SK-N-SH (cell line): ENCODE results near the gene TMEM117. TPM values are rescaled to one million over a fixed set of nuclear protein-coding genes. Genes with fewer than 3 reads are reported as not detected.

Experiments
- CTCF ChIA-PET: fragments of 300-600, 350-600 bp; formaldehyde crosslinking; extraction: SDS; loops from one replicate; lab custom pipeline; 2021; lab: Yijun Ruan, JAX
- POLR2A ChIA-PET: fragments of 350-600 bp; sonication (Branson Sonifier 250); formaldehyde crosslinking; extraction: SDS; loops from one replicate; lab custom pipeline; 2020; ENCODE audit warnings: antibody characterized with exemption, inconsistent platforms; lab: Yijun Ruan, JAX
- DNase-seq: peaks from one replicate; pipeline ENCODE4 v3.0.0; 2012
- H2AFZ ChIP-seq: fragments of 200-600 bp; sonication (generic); 2 replicates; pipeline ENCODE4 v1.8.1; 2016; ENCODE audit warnings: antibody characterized with exemption, mild to moderate bottlenecking, low read depth
- H3F3A ChIP-seq: fragments of 200-600 bp; sonication (generic); replicated peaks from 2 replicates; pipeline ENCODE3; 2016; ENCODE audit warnings: antibody characterized with exemption, mild to moderate bottlenecking; ENCODE audit not compliant: insufficient read depth
- H3K27ac ChIP-seq, 2 experiments: fragments of 200-500 bp in 1 of 2; fragments of 200-600 bp in 1 of 2; sonication (Bioruptor generic) in 1 of 2; sonication (generic), shearing (Covaris generic) in 1 of 2; 2 replicates each; pipeline versions ENCODE4 v1.5.1 to v1.6.1; 2014 to 2016; ENCODE audit warnings: low read depth in 2 of 2, inconsistent platforms in 1 of 2, low read length in 1 of 2, mild to moderate bottlenecking in 1 of 2, mixed read lengths in 1 of 2
- H3K27me3 ChIP-seq: fragments of 200-600 bp; sonication (generic), shearing (Covaris generic); 2 replicates; pipeline ENCODE4 v1.6.1; 2016; ENCODE audit warnings: mixed run types; ENCODE audit not compliant: insufficient read depth
- H3K36me3 ChIP-seq, 2 experiments: fragments of 200-500 bp in 1 of 2; fragments of 200-600 bp in 1 of 2; sonication (Bioruptor generic) in 1 of 2; sonication (generic) in 1 of 2; replicated peaks in 1 of 2; 2 replicates each; pipeline versions ENCODE3 to v1.5.1; 2014 to 2016; ENCODE audit warnings: low read length in 1 of 2, mild to moderate bottlenecking in 1 of 2; ENCODE audit not compliant: insufficient read depth in 2 of 2, control insufficient read depth in 1 of 2
- H3K4me1 ChIP-seq, 2 experiments: fragments of 200-500 bp in 1 of 2; fragments of 200-600 bp in 1 of 2; sonication (Bioruptor generic) in 1 of 2; sonication (generic), shearing (Covaris generic) in 1 of 2; 2 replicates each; pipeline versions ENCODE4 v1.5.1 to v1.6.1; 2014 to 2016; ENCODE audit warnings: low read depth in 1 of 2, low read length in 1 of 2, mixed run types in 1 of 2; ENCODE audit not compliant: insufficient read depth in 2 of 2, control insufficient read depth in 1 of 2
- H3K4me2 ChIP-seq: fragments of 200-600 bp; sonication (generic), shearing (Covaris generic); 2 replicates; pipeline ENCODE4 v1.6.1; 2017; ENCODE audit warnings: mixed run types
- H3K4me3 ChIP-seq, 2 experiments: fragments of 200-500 bp in 1 of 2; fragments of 200-600 bp in 1 of 2; sonication (Bioruptor generic) in 1 of 2; sonication (generic), shearing (Covaris generic) in 1 of 2; 2 replicates each; pipeline versions ENCODE4 v1.5.1 to v1.8.1; 2014 to 2016; ENCODE audit warnings: low read depth in 2 of 2, inconsistent platforms in 1 of 2, low read length in 1 of 2, mild to moderate bottlenecking in 1 of 2, mixed read lengths in 1 of 2, moderate library complexity in 1 of 2
- H3K79me2 ChIP-seq: fragments of 200-600 bp; sonication (generic); 2 replicates; pipeline ENCODE4 v1.8.1; 2017; ENCODE audit warnings: mild to moderate bottlenecking; ENCODE audit not compliant: insufficient read depth
- H3K9ac ChIP-seq: fragments of 200-600 bp; sonication (generic); 2 replicates; pipeline ENCODE4 v1.6.1; 2017; ENCODE audit warnings: mixed run types
- H3K9me2 ChIP-seq: fragments of 200-600 bp; sonication (generic); 2 replicates; pipeline ENCODE4 v1.6.1; 2017; ENCODE audit warnings: mixed run types
- H3K9me3 ChIP-seq: fragments of 200-600 bp; sonication (generic); 2 replicates; pipeline ENCODE4 v1.6.1; 2017; ENCODE audit warnings: mixed run types, mild to moderate bottlenecking, moderate library complexity
- H4K20me1 ChIP-seq: fragments of 200-600 bp; sonication (generic); 2 replicates; pipeline ENCODE4 v1.6.1; 2017; ENCODE audit warnings: mild to moderate bottlenecking, mixed run types; ENCODE audit not compliant: insufficient read depth
- TEAD4 ChIP-seq: IDR thresholded peaks from 2 replicates; pipeline ENCODE4 v1.4.0; 2012; ENCODE audit warnings: mild to moderate bottlenecking, borderline replicate concordance; ENCODE audit not compliant: insufficient read depth
- WGBS: methylation state at CpG from one replicate; pipeline ENCODE4 v1.1.6; 2017; ENCODE audit warnings: low lambda C conversion rate; 5-methylcytosine and 5-hydroxymethylcytosine counted together
- polyA plus RNA-seq, 3 experiments: library from polyadenylated mRNA; depleted of rRNA; stranded (reverse); fragments of >200 nt; gene quantifications; 2 replicates each; pipeline ENCODE4 v1.2.3, GENCODE V29; 2012
- TF ChIP-seq, protein P1 (sequence below): IDR thresholded peaks from 2 replicates; pipeline ENCODE4; 2012

The TMEM117 gene
- polyA plus RNA-seq, 1 of the 3 experiments (the other 2 are of a cell fraction), result 0.81 TPM

GRCh38 chr12:44433659-44434058, 597.8 kb downstream of the TMEM117 start:
- Histone ChIP-seq H3K9me3 (no peaks in the 10 kb centered on the region), H3F3A (no peaks in the 10 kb centered on the region), H4K20me1 (no peaks in the 10 kb centered on the region), H3K4me2 (no peak overlapping the region), H3K9ac (no peak overlapping the region), H3K27ac (no peak overlapping the region)
- CTCF ChIA-PET, result no interaction called here
- WGBS, result 4% methylated on average over 1 of the region's 1 CpG
- no peak for TF ChIP-seq TEAD4
- TF ChIP-seq, all 33 proteins: peak for 0
- no peaks in the 10 kb centered on the region for H3K27me3 ChIP-seq
- no peak overlapping the region for H2AFZ ChIP-seq
- no peaks in the 10 kb centered on the region for H3K9me2 ChIP-seq
- H3K36me3 ChIP-seq, result no peaks in the 10 kb centered on the region
- H3K4me3 ChIP-seq, result no peak overlapping the region
- no peaks in the 10 kb centered on the region for H3K4me1 ChIP-seq
- H3K79me2 ChIP-seq, result no peaks in the 10 kb centered on the region
- DNase-seq, result no peak
- POLR2A ChIA-PET, result no interaction called here

- 26% methylated on average over 5 of the region's 5 CpGs for WGBS
- H3K4me3 ChIP-seq, result no peak overlapping the region
- no peaks in the 10 kb centered on the region for H3K36me3 ChIP-seq
- DNase-seq, result no peak
- ChIA-PET POLR2A (no interaction called here), CTCF (no interaction called here)
- H3K27ac ChIP-seq, result no peak overlapping the region
- H3K27me3 ChIP-seq, result no peaks in the 10 kb centered on the region
- no peak overlapping the region for H2AFZ ChIP-seq
- no peaks in the 10 kb centered on the region for H3K79me2 ChIP-seq
- no peaks in the 10 kb centered on the region for H4K20me1 ChIP-seq
- no peak overlapping the region for H3K4me2 ChIP-seq
- no peaks in the 10 kb centered on the region for H3K4me1 ChIP-seq
- H3K9me2 ChIP-seq, result no peaks in the 10 kb centered on the region
- H3F3A ChIP-seq, result no peaks in the 10 kb centered on the region
- H3K9ac ChIP-seq, result no peak overlapping the region
- H3K9me3 ChIP-seq, result no peaks in the 10 kb centered on the region
- TF ChIP-seq, protein P1, sequence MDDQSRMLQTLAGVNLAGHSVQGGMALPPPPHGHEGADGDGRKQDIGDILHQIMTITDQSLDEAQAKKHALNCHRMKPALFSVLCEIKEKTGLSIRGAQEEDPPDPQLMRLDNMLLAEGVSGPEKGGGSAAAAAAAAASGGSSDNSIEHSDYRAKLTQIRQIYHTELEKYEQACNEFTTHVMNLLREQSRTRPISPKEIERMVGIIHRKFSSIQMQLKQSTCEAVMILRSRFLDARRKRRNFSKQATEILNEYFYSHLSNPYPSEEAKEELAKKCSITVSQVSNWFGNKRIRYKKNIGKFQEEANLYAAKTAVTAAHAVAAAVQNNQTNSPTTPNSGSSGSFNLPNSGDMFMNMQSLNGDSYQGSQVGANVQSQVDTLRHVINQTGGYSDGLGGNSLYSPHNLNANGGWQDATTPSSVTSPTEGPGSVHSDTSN, result no peak
Measured at GRCh38 chr12:44436756-44437155, 600.9 kb downstream of the TMEM117 start.

Other genes starting within 250 kb of the TMEM117 start
- gene PUS7L, start 77.3 kb upstream of the TMEM117 start, polyA plus RNA-seq (2012; rRNA removed), result 1.8 and 2.6 TPM in 2 replicates
- gene IRAK4, start 77.1 kb upstream of the TMEM117 start, polyA plus RNA-seq (2012; rRNA removed), result 5.1 and 9.3 TPM in 2 replicates
- gene TWF1, start 29.8 kb upstream of the TMEM117 start, polyA plus RNA-seq (2012; rRNA removed), result 36.9 and 51.7 TPM in 2 replicates